Gastroesophageal sphincter (tissue), 4 donors: ENCODE data around the gene SKA2. TPM values are rescaled to one million over a fixed set of nuclear protein-coding genes. Genes with fewer than 3 reads are reported as not detected.
"Not testable (repeated sequence)": the region's sequence is repeated elsewhere in the genome, so short reads cannot be mapped to it uniquely, and the experiment has no call there.

Experiments used
- ATAC-seq: fragments of 150-250 bp; one replicate; pipeline ENCODE4 v1.9.1; 2016; ENCODE audit warnings: mild to moderate bottlenecking, moderate library complexity
- H3K27ac ChIP-seq, 4 donors: fragments of 200-600 bp; sonication (generic) in 3 of 4; 1 replicate in 3 of 4; 2 replicates in 1 of 4; pipeline ENCODE4 v1.5.1; 2016 to 2019
- H3K27me3 ChIP-seq: fragments of 200-600 bp; sonication (generic); one replicate; pipeline ENCODE4 v1.5.1; 2019
- H3K36me3 ChIP-seq, 2 donors: fragments of 200-600 bp; sonication (generic); one replicate each; pipeline ENCODE4 v1.5.1; 2019; ENCODE audit warnings: control low read depth in 1 of 2
- H3K4me1 ChIP-seq, 3 donors: fragments of 200-600 bp; sonication (generic); 1 replicate in 2 of 3; 2 replicates in 1 of 3; pipeline ENCODE4 v1.5.1; 2016 to 2019; ENCODE audit warnings: control low read depth in 2 of 3
- H3K4me3 ChIP-seq, 2 donors: fragments of 200-600 bp; sonication (generic); one replicate each; pipeline ENCODE4 v1.5.1; 2019; ENCODE audit warnings: mild to moderate bottlenecking in 1 of 2, moderate library complexity in 1 of 2
- H3K9me3 ChIP-seq, 3 donors: fragments of 200-600 bp; sonication (generic); one replicate each; pipeline ENCODE4 v1.5.1; 2017 to 2019; ENCODE audit warnings: control low read depth in 2 of 3
- EP300 ChIP-seq: sonication (generic); formaldehyde crosslinking; IDR thresholded peaks from one replicate; pipeline ENCODE4 v1.6.1; 2017; ENCODE audit warnings: antibody characterized with exemption, mild to moderate bottlenecking
- POLR2A ChIP-seq, 2 donors: fragments of 450-650 bp; IDR thresholded peaks; one replicate each; pipeline ENCODE4 v1.6.1; 2017; ENCODE audit warnings: antibody characterized with exemption in 2 of 2, mild to moderate bottlenecking in 2 of 2, moderate library complexity in 1 of 2
- POLR2AphosphoS5 ChIP-seq: sonication (generic); formaldehyde crosslinking; IDR thresholded peaks from one replicate; pipeline ENCODE4 v1.6.1; 2017; ENCODE audit warnings: antibody characterized with exemption
- WGBS, 2 donors: methylation state at CpG; one replicate each; pipeline ENCODE4 v1.1.5; 2018; ENCODE audit warnings: low coverage in 1 of 2; 5-methylcytosine and 5-hydroxymethylcytosine counted together
- total RNA-seq, 4 donors: library from RNA; depleted of rRNA; stranded (reverse); fragments of >200 nt; gene quantifications; one replicate each; pipeline ENCODE4 v1.1.0, GENCODE V29; 2016
- TF ChIP-seq, protein P1 (sequence below), 4 experiments: fragments of 200-600 bp in 2 of 4; fragments of 450-650 bp in 2 of 4; sonication (generic) in 1 of 4; IDR thresholded peaks; one replicate each; pipeline ENCODE4 v1.5.1; 2017 to 2019; ENCODE audit warnings: antibody characterized with exemption in 4 of 4, mild to moderate bottlenecking in 2 of 4, moderate library complexity in 2 of 4

SKA2 gene
- total RNA-seq, 4 donors from 2014 or later, result 40.8 to 73.0 (median 47.3) TPM

DNA sequence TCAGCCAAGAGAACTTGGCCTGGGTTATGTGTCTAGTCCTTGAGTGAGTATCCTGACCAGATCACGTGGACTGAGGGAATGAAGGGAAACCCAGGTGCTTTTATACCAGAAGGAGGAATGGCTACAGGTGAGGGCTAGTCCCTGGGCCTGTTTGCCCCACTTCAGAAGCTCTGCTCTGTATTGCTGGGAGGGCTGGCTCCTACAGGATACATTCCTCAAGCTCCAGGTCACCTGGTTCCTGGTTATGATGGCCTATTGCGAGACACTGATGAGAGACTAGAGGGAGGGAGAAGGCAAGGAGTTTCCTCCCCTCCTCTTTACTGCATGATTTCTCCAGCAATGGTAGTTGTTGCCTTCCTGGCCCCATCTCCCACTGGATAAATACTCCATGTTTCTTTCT lies 35.8 kb upstream of the SKA2 start:
- no peak overlapping the region for H3K4me3 ChIP-seq
- H3K27ac ChIP-seq, result no peak overlapping the region
- no peaks in the 10 kb centered on the region for H3K9me3 ChIP-seq
- ATAC-seq, result no peak
- no peaks in the 10 kb centered on the region for H3K4me1 ChIP-seq
- WGBS, 2 donors, result 100% methylated on average over 1 of the region's 2 CpGs
- H3K36me3 ChIP-seq, result no peaks in the 10 kb centered on the region
- TF ChIP-seq, protein P1, sequence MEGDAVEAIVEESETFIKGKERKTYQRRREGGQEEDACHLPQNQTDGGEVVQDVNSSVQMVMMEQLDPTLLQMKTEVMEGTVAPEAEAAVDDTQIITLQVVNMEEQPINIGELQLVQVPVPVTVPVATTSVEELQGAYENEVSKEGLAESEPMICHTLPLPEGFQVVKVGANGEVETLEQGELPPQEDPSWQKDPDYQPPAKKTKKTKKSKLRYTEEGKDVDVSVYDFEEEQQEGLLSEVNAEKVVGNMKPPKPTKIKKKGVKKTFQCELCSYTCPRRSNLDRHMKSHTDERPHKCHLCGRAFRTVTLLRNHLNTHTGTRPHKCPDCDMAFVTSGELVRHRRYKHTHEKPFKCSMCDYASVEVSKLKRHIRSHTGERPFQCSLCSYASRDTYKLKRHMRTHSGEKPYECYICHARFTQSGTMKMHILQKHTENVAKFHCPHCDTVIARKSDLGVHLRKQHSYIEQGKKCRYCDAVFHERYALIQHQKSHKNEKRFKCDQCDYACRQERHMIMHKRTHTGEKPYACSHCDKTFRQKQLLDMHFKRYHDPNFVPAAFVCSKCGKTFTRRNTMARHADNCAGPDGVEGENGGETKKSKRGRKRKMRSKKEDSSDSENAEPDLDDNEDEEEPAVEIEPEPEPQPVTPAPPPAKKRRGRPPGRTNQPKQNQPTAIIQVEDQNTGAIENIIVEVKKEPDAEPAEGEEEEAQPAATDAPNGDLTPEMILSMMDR (IDR thresholded peaks at IDR 0.05), result no peak
- TF ChIP-seq POLR2A (IDR thresholded peaks at IDR 0.05) (no peak), POLR2AphosphoS5 (no peak), EP300 (no peak)
- no peaks in the 10 kb centered on the region for H3K27me3 ChIP-seq

DNA sequence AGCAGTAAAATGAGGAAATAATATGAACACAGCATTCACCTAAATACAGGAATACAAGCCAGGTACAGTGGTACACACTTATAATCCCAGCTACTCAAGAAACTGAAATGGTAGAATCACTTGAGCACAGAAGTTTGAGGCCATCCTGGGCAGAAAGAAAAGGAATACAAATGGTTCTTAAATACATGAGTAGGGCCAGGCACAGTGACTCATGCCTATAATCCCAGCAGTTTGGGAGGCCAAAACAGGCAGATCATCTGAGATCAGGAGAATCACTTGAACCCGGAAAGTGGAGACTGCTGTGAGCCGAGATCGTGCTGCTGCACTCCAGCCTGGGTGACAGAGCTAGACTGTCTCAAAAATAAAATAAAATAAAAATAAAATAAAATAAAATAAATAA lies 31.9 kb upstream of the SKA2 start:
- H3K4me1 ChIP-seq, result no peaks in the 10 kb centered on the region
- ATAC-seq, result no peak
- TF ChIP-seq EP300, result no peak
- TF ChIP-seq POLR2AphosphoS5, result no peak
- TF ChIP-seq POLR2A (IDR thresholded peaks at IDR 0.05), result no peak
- TF ChIP-seq, protein P1 (IDR thresholded peaks at IDR 0.05), result no peak
- H3K36me3 ChIP-seq, result no peaks in the 10 kb centered on the region
- 96% methylated on average over 3 of the region's 3 CpGs; no CpG with 5 or more reads in 1 of the 2 donors for WGBS, 2 donors
- no peaks in the 10 kb centered on the region for H3K27me3 ChIP-seq
- H3K27ac ChIP-seq, result no peak overlapping the region
- no peaks in the 10 kb centered on the region for H3K9me3 ChIP-seq
- H3K4me3 ChIP-seq, result no peak overlapping the region

DNA sequence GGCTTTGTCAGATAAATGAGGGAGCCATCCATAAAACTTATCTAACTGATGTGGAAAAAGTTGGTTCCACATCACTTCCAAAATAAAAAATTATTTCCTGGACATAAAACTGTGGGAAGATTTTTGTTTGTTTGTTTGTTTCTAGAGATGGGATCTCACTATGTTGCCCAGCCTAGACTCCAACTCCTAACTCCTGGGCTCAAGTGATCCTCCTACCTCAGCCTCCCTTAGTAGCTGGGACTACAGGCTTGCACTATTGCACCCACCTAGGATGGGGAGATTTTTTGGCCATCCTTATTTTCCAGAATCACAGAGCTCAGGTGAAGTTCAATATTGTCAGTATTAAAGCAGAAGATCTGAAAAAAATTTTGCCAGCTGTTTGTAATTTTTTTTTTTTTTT lies 31.0 kb upstream of the SKA2 start:
- Histone ChIP-seq H3K36me3 (no peaks in the 10 kb centered on the region), H3K9me3 (no peaks in the 10 kb centered on the region)
- TF ChIP-seq EP300, result no peak
- no peak for TF ChIP-seq POLR2A (IDR thresholded peaks at IDR 0.05)
- TF ChIP-seq, protein P1 (IDR thresholded peaks at IDR 0.05), result no peak
- TF ChIP-seq POLR2AphosphoS5, result no peak

DNA sequence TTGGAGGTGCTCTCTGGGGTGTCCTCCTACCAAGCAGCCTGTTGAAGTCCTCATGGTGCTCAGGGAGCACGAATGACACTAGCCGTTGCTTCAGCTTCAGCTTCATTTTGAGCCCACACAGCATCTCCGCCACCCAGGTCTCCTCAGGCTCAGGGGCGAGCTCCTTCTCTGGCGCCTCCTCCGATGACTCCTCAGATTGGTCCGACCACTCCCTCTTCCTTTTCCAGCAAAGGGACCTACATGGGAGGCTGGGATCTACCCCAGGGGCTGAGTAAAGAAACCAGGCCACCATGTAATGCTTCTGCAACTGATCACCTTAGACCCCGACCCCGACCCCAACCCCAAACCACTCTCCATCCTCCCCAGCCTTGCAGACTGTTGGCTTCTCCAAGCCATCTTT lies 26.5 kb upstream of the SKA2 start:
- H3K36me3 ChIP-seq, result no peaks in the 10 kb centered on the region
- ATAC-seq, result no peak
- TF ChIP-seq POLR2A (IDR thresholded peaks at IDR 0.05) (no peak), EP300 (no peak), POLR2AphosphoS5 (no peak)
- TF ChIP-seq, protein P1 (IDR thresholded peaks at IDR 0.05), result no peak
- H3K4me3 ChIP-seq, result no peak overlapping the region
- no peak overlapping the region for H3K27ac ChIP-seq
- H3K27me3 ChIP-seq, result no peaks in the 10 kb centered on the region
- H3K9me3 ChIP-seq, result no peaks in the 10 kb centered on the region
- WGBS, 2 donors, result 93% methylated on average over 2 to 3 of the region's 9 CpGs
- H3K4me1 ChIP-seq, result no peaks in the 10 kb centered on the region

More for the DNA sequence above, 31.0 kb upstream of the SKA2 start:
- no peak overlapping the region for H3K27ac ChIP-seq
- no peak overlapping the region for H3K4me3 ChIP-seq
- H3K27me3 ChIP-seq, result no peaks in the 10 kb centered on the region
- H3K4me1 ChIP-seq, result no peaks in the 10 kb centered on the region
- no peak for ATAC-seq

DNA sequence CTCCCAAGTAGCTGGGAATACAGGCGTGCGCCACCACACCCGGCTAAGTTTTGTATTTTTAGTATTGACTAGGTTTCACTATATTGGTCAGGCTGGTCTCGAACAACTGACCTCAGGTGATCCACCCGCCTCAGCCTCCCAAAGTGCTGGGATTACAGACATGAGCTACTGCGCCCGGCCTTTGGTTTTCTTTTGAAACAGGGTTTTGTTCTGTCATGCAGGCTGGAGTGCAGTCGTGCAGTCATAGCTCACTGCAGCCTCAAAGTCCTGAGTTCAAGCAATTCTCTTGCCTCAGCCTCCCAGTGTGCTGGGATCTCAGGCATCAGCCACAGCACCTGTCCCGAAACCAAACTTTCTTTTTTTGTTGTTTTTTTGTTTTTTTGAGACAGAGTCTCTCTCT lies 25.6 kb upstream of the SKA2 start:
- no peaks in the 10 kb centered on the region for H3K4me1 ChIP-seq
- ATAC-seq, result no peak
- H3K9me3 ChIP-seq, result no peaks in the 10 kb centered on the region
- no peak overlapping the region for H3K27ac ChIP-seq
- no peaks in the 10 kb centered on the region for H3K27me3 ChIP-seq
- TF ChIP-seq EP300, result no peak
- TF ChIP-seq POLR2AphosphoS5, result no peak
- no peak for TF ChIP-seq POLR2A (IDR thresholded peaks at IDR 0.05)
- TF ChIP-seq, protein P1 (IDR thresholded peaks at IDR 0.05), result no peak
- WGBS, 2 donors, result 89 to 100% methylated on average over 1 to 5 of the region's 9 CpGs
- H3K36me3 ChIP-seq, result no peaks in the 10 kb centered on the region
- no peak overlapping the region for H3K4me3 ChIP-seq

DNA sequence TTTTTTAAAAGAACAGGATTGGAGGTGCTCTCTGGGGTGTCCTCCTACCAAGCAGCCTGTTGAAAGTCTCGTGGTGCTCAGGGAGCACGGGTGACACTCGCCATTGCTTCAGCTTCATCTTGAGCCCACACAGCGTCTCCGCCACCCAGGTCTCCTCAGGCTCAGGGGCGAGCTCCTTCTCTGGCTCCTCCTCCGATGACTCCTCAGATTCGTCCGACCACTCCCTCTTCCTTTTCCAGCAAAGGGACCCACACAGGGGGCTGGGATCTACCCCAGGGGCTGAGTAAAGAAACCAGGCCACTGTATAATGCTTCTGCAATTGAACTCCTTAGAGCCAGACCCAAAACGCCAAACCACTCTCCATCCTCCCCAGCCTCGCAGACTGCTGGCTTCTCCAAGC lies 24.6 kb upstream of the SKA2 start:
- not testable (repeated sequence) for H3K36me3 ChIP-seq, H3K4me3 ChIP-seq, ATAC-seq, H3K27me3 ChIP-seq, H3K9me3 ChIP-seq, H3K27ac ChIP-seq, H3K4me1 ChIP-seq
- WGBS, 2 donors, result 89 to 100% methylated on average over 1 to 11 of the region's 11 CpGs
